ENCODE measurements around the gene PDGFC. TPM values are rescaled to one million over a fixed set of nuclear protein-coding genes. Genes with fewer than 3 reads are reported as not detected.

PDGFC gene
- total and polyA plus RNA-seq, 12 donors, result 2.1 to 18.2 (median 14.8) TPM

DNA sequence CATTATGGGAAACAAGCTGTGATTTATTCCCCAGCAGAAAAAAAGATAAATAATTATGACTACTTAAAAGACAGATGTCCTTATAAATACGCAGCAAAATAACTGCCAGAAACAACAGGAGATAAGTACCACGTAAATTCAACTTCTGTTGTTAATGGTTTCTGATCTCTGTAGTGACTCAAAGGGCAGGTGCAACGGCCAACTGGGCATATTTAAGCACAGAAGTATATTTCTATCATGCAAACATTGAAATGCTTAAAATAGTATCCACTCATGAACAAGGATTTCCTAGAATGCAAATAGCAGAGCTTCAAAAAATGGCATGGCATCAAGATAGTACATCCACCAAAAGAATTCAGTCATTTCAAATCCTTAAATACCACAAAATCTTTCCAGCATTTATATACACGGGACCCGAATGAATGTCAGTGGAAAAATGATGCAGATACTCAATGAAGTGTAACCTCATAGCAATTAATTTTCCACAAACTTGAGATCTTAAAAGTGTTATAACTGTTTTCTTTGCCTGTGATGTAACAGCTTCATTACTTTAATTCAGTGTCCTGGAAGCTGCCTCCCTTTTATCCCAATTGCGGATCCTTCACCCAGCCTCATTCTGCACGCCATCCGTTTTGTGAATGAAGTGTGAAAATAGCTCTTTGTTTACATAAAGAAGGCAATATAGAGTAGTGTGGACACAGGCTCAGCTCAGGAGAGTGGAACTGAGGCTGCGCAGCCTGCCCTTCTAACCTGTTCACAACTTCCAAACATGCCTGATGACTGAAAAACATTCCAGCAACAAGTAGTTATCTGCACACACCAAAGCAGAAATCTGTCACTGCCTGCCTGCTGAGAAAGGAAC lies 10.2 kb downstream of the PDGFC start:
- Histone ChIP-seq H3K9me3 (no peaks in the 10 kb centered on the region), H3K27me3 (no peaks in the 10 kb centered on the region), H3K4me3 (no peak overlapping the region), H3K36me3 (no peaks in the 10 kb centered on the region), H3K4me1 (peaks cover 0 to 53% (median 12%) of the 10 kb centered on the region in 9 donors), H3K27ac (no peak overlapping the region)
- ATAC-seq, result peak in 5 of 8 donors; percentile 20 to 78 (median 59)
- 52 to 60% methylated on average over 9 of the region's 9 CpGs for WGBS, 2 donors
- TF ChIP-seq, protein P1, sequence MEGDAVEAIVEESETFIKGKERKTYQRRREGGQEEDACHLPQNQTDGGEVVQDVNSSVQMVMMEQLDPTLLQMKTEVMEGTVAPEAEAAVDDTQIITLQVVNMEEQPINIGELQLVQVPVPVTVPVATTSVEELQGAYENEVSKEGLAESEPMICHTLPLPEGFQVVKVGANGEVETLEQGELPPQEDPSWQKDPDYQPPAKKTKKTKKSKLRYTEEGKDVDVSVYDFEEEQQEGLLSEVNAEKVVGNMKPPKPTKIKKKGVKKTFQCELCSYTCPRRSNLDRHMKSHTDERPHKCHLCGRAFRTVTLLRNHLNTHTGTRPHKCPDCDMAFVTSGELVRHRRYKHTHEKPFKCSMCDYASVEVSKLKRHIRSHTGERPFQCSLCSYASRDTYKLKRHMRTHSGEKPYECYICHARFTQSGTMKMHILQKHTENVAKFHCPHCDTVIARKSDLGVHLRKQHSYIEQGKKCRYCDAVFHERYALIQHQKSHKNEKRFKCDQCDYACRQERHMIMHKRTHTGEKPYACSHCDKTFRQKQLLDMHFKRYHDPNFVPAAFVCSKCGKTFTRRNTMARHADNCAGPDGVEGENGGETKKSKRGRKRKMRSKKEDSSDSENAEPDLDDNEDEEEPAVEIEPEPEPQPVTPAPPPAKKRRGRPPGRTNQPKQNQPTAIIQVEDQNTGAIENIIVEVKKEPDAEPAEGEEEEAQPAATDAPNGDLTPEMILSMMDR (IDR thresholded peaks at IDR 0.05), result no peak
- no peak for DNase-seq
- intact Hi-C loops (cut with DNase I), result loop anchor here in 1 of 10 donors (5.0 to 10.0 kb wide), 2 partner anchors 174 to 367 kb away; no protein-coding TSS in a partner anchor

DNA sequence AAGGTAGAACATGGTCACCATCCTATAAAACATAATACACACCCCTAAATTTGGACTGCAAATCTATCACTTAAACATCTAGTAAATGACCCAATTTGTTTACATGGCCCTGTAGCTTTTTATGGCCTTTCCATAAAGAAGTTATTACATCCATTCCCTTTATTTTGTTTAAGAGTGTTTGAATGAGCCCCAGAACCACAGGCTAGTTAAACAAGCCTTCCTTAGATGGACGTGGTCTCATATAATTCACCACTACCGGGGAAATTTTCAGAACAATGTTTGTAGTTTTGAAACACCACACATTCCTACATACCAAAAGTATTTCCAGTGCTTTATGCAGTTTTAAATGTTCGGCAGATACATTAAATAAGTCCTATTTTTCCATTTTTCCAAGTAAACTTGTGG lies 12.3 kb downstream of the PDGFC start:
- H3K27ac ChIP-seq, result no peak overlapping the region
- ATAC-seq (no peak), DNase-seq (no peak)
- no peaks in the 10 kb centered on the region for H3K36me3 ChIP-seq
- no peaks in the 10 kb centered on the region for H3K9me3 ChIP-seq
- H3K27me3 ChIP-seq, result no peaks in the 10 kb centered on the region
- intact Hi-C loops (cut with DNase I), result loop anchor here in 1 of 10 donors (10.0 kb wide), 1 partner anchor 184 kb away; no protein-coding TSS in a partner anchor
- WGBS, 2 donors, result 89 to 91% methylated on average over 3 of the region's 3 CpGs
- H3K4me1 ChIP-seq, result peaks cover 0 to 53% (median 12%) of the 10 kb centered on the region in 9 donors
- H3K4me3 ChIP-seq, result no peak overlapping the region
- TF ChIP-seq, protein P1 (IDR thresholded peaks at IDR 0.05), result no peak

DNA sequence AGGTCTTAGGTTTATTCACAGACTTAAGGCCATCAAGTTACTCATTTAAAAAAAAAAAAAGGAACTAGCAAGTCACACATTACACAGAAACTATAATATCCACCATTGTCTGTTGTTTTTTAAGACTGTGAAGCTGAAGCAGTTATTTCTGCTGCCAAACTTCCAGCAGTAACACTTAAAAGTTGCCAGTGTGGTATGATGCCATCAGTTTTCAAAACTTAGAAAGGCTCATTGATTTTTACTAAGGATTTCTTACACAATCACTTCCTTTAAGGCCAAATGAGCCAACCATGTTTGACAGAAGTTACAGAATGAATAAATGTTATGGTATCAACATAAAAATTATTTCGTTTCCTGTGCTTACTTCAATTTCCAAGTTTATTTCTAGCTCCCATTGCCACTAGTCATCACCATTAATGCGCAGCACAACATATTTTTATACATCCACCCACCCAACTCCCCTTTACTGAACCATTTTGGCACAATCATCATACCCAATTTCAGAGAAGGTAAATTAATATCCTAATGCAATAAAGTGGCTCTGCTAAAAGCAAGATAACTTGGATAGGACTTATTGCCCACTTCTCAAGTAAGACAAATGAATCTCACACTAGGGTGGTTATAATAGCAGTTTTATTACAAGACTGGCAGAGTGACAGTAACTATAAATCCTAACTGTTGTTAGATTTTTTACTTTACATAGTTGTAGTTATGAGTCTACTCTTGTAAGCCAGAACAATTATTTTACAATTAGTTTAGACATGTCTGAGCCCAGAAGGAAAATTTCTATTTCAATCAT lies 13.1 kb downstream of the PDGFC start:
- no peak for ATAC-seq
- no peak overlapping the region for H3K4me3 ChIP-seq
- DNase-seq, result no peak
- TF ChIP-seq, protein P1 (IDR thresholded peaks at IDR 0.05), result no peak
- H3K27me3 ChIP-seq, result no peaks in the 10 kb centered on the region
- no peaks in the 10 kb centered on the region for H3K9me3 ChIP-seq
- 77 to 82% methylated on average over 2 of the region's 2 CpGs for WGBS, 2 donors
- H3K36me3 ChIP-seq, result no peaks in the 10 kb centered on the region
- intact Hi-C loops (cut with DNase I), result loop anchor here in 1 of 10 donors (10.0 kb wide), 1 partner anchor 184 kb away; no protein-coding TSS in a partner anchor
- H3K4me1 ChIP-seq, result peaks cover 0 to 53% (median 9%) of the 10 kb centered on the region in 9 donors
- peak overlapping the region in 1 of 10 donors; percentile 23 for H3K27ac ChIP-seq

DNA sequence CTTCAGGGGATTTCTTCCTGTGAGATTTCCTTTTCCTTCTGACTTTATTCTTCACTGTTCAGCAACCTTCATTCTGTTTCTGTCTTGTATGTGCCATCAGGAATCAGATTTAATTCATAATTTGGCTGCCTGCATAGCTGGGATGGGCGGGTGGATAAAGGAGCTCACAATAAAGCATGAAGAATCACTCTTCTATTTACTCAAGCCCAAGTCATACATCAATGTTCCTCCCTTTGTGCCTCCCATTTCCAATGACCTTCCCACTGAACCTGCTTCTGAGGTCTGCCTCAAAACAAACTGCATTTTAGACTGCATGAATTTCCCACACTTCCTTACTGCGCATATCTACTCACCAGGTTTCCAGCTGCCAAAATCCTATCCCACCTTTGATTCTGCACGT lies 14.0 kb downstream of the PDGFC start:
- no peak for ATAC-seq
- 84 to 85% methylated on average over 3 of the region's 3 CpGs for WGBS, 2 donors
- TF ChIP-seq, protein P1 (IDR thresholded peaks at IDR 0.05), result no peak
- no peak for DNase-seq
- Histone ChIP-seq H3K9me3 (no peaks in the 10 kb centered on the region), H3K4me3 (no peak overlapping the region), H3K4me1 (peaks cover 0 to 48% (median 7%) of the 10 kb centered on the region in 9 donors), H3K27ac (no peak overlapping the region), H3K27me3 (no peaks in the 10 kb centered on the region), H3K36me3 (no peaks in the 10 kb centered on the region)
- intact Hi-C loops (cut with DNase I), result loop anchor here in 1 of 10 donors (10.0 kb wide), 1 partner anchor 183 kb away; no protein-coding TSS in a partner anchor
